IMR-90 (cell line): ENCODE data around the gene CHN2. TPM values are rescaled to one million over a fixed set of nuclear protein-coding genes. Genes with fewer than 3 reads are reported as not detected.

Experiments used
- ATAC-seq: fragments of 200-7000 bp; cut with Tn5 transposase; 2 replicates; pipeline ENCODE4 v1.9.1; 2020; ENCODE audit warnings: low read depth, mild to moderate bottlenecking, moderate library complexity
- BruUV-seq: library from RNA; stranded (reverse); fragments of 400-500 nt; replicated peaks from 2 replicates; lab custom pipeline; 2021; lab: Mats Ljungman, UMichigan
- CTCF ChIA-PET: fragments of 300-600 bp; formaldehyde crosslinking; extraction: SDS; loops from one replicate; lab custom pipeline; 2021; ENCODE audit warnings: antibody characterized with exemption; lab: Yijun Ruan, JAX
- POLR2A ChIA-PET: fragments of 300-600 bp; sonication (Branson Sonifier 250); formaldehyde crosslinking; loops from one replicate; lab custom pipeline; 2022; ENCODE audit warnings: antibody characterized with exemption; ENCODE audit not compliant: unreplicated experiment; lab: Charles Lee
- DNase-seq: peaks from one replicate; pipeline ENCODE4 v3.0.0; 2013
- H2AFZ ChIP-seq: replicated peaks from 2 replicates; pipeline ENCODE3; 2013; ENCODE audit warnings: low read length, mild to moderate bottlenecking; ENCODE audit not compliant: poor library complexity
- H2AK5ac ChIP-seq: 2 replicates; pipeline ENCODE4 v1.6.1; 2013; ENCODE audit warnings: low read depth, low read length, inconsistent platforms
- H2AK9ac ChIP-seq: replicated peaks from 2 replicates; pipeline ENCODE3; 2013; ENCODE audit warnings: mild to moderate bottlenecking, low read depth, low read length, moderate library complexity; ENCODE audit not compliant: poor library complexity
- H2BK120ac ChIP-seq: 2 replicates; pipeline ENCODE4 v1.6.1; 2013; ENCODE audit warnings: low read depth, low read length, inconsistent platforms
- H2BK15ac ChIP-seq: 3 replicates; pipeline ENCODE4 v1.6.1; 2013; ENCODE audit warnings: low read depth, low read length, inconsistent platforms
- H2BK20ac ChIP-seq: 2 replicates; pipeline ENCODE4 v1.6.1; 2013; ENCODE audit warnings: low read depth, mild to moderate bottlenecking, inconsistent platforms, low read length, moderate library complexity
- H2BK5ac ChIP-seq: 2 replicates; pipeline ENCODE4 v1.6.1; 2013; ENCODE audit warnings: mild to moderate bottlenecking, low read depth, low read length, inconsistent platforms; ENCODE audit not compliant: poor library complexity, severe bottlenecking
- H3K14ac ChIP-seq: replicated peaks from 2 replicates; pipeline ENCODE4 v1.6.1; 2013; ENCODE audit warnings: low read depth, low read length, inconsistent platforms
- H3K18ac ChIP-seq: 2 replicates; pipeline ENCODE4 v1.6.1; 2013; ENCODE audit warnings: low read depth, low read length, control low read depth
- H3K23ac ChIP-seq: 2 replicates; pipeline ENCODE4 v1.6.1; 2013; ENCODE audit warnings: low read depth, low read length, inconsistent platforms
- H3K27ac ChIP-seq: 2 replicates; pipeline ENCODE4 v1.5.1; 2013; ENCODE audit warnings: mild to moderate bottlenecking, control low read depth, low read length; ENCODE audit not compliant: insufficient read depth
- H3K27me3 ChIP-seq: 2 replicates; pipeline ENCODE4 v1.6.1; 2013; ENCODE audit warnings: low read length; ENCODE audit not compliant: control insufficient read depth, insufficient read depth
- H3K36me3 ChIP-seq: 2 replicates; pipeline ENCODE4 v1.6.1; 2013; ENCODE audit warnings: low read length, mixed read lengths; ENCODE audit not compliant: control insufficient read depth, insufficient read depth
- H3K4ac ChIP-seq: 2 replicates; pipeline ENCODE4 v1.6.1; 2013; ENCODE audit warnings: low read depth, low read length, inconsistent platforms
- H3K4me1 ChIP-seq: 2 replicates; pipeline ENCODE4 v1.6.1; 2013; ENCODE audit warnings: low read length, mixed read lengths; ENCODE audit not compliant: control insufficient read depth, insufficient read depth
- H3K4me2 ChIP-seq: 2 replicates; pipeline ENCODE4 v1.6.1; 2013; ENCODE audit warnings: low read depth, mild to moderate bottlenecking, control low read depth, low read length, moderate library complexity
- H3K4me3 ChIP-seq: 2 replicates; pipeline ENCODE4 v1.5.1; 2013; ENCODE audit warnings: low read depth, mild to moderate bottlenecking, control low read depth, low read length, moderate library complexity; ENCODE audit not compliant: insufficient read depth
- H3K56ac ChIP-seq: 2 replicates; pipeline ENCODE4 v1.6.1; 2013; ENCODE audit warnings: low read length, inconsistent platforms; ENCODE audit not compliant: insufficient read depth; ENCODE audit errors: extremely low read depth
- H3K79me1 ChIP-seq, 2 experiments: 2 replicates each; pipeline ENCODE4 v1.6.1; 2013; ENCODE audit warnings: low read length in 2 of 2, inconsistent platforms in 1 of 2, low read depth in 1 of 2
- H3K9ac ChIP-seq: 2 replicates; pipeline ENCODE4 v1.6.1; 2013; ENCODE audit warnings: low read depth, low read length, control low read depth
- H3K9me1 ChIP-seq: 2 replicates; pipeline ENCODE4 v1.6.1; 2013; ENCODE audit warnings: low read length, inconsistent platforms; ENCODE audit not compliant: insufficient read depth
- H3K9me3 ChIP-seq: 2 replicates; pipeline ENCODE4 v1.6.1; 2013; ENCODE audit warnings: low read length; ENCODE audit not compliant: control insufficient read depth, insufficient read depth
- H4K20me1 ChIP-seq: 2 replicates; pipeline ENCODE4 v1.6.1; 2013; ENCODE audit warnings: low read length, inconsistent platforms; ENCODE audit not compliant: insufficient read depth
- H4K5ac ChIP-seq: 2 replicates; pipeline ENCODE4 v1.6.1; 2013; ENCODE audit warnings: mild to moderate bottlenecking, low read depth, low read length, control low read depth
- H4K8ac ChIP-seq, 2 experiments: 2 replicates each; pipeline ENCODE4 v1.6.1; 2013; ENCODE audit warnings: low read depth in 2 of 2, low read length in 2 of 2, control low read depth in 1 of 2, inconsistent platforms in 1 of 2
- H4K91ac ChIP-seq: 2 replicates; pipeline ENCODE4 v1.6.1; 2013; ENCODE audit warnings: low read depth, low read length, inconsistent platforms; ENCODE audit not compliant: insufficient read depth
- CHD1 ChIP-seq: IDR thresholded peaks from 2 replicates; pipeline ENCODE4 v1.6.1; 2012; ENCODE audit warnings: low read depth, low read length, improper control_type of control experiment
- FOS ChIP-seq: fragments of 150-350 bp; IDR thresholded peaks from 2 replicates; pipeline ENCODE4 v1.6.1; 2016; ENCODE audit warnings: low read depth, low read length
- POLR2A ChIP-seq: IDR thresholded peaks from 2 replicates; pipeline ENCODE4 v1.6.1; 2012; ENCODE audit warnings: mild to moderate bottlenecking, low read depth, low read length
- RAD21 ChIP-seq: IDR thresholded peaks from 2 replicates; pipeline ENCODE4 v1.6.1; 2012; ENCODE audit warnings: low read length, improper control_type of control experiment
- RCOR1 ChIP-seq: IDR thresholded peaks from 2 replicates; pipeline ENCODE4 v1.6.1; 2012; ENCODE audit warnings: mild to moderate bottlenecking, low read length, improper control_type of control experiment; ENCODE audit not compliant: insufficient replicate concordance
- RFX5 ChIP-seq: IDR thresholded peaks from 2 replicates; pipeline ENCODE4 v1.8.0; 2012; ENCODE audit warnings: low read depth, mild to moderate bottlenecking, low read length, moderate library complexity
- SMC3 ChIP-seq: fragments of 150-350 bp; IDR thresholded peaks from 2 replicates; pipeline ENCODE4 v1.6.1; 2016; ENCODE audit warnings: low read depth, mild to moderate bottlenecking, antibody characterized with exemption, low read length, moderate library complexity
- WGBS, 2 experiments: methylation state at CpG; one replicate each; pipeline versions ENCODE4 v1.1.5 to v1.1.7; 2013; ENCODE audit warnings: missing lambda C conversion rate in 2 of 2; ENCODE audit not compliant: insufficient read length in 1 of 2; ENCODE audit errors: extremely low coverage in 2 of 2; 5-methylcytosine and 5-hydroxymethylcytosine counted together
- dilution Hi-C: fragments of 300-500 bp; cut with HindIII; formaldehyde crosslinking; loops from one replicate; pipeline ENCODE4 v1.14.3; 2018; ENCODE audit warnings: low sequenced_read_pairs; ENCODE audit not compliant: unreplicated experiment
- in situ Hi-C: fragments of 300-500 bp; cut with MboI; formaldehyde crosslinking; loops from 3 replicates; pipeline ENCODE4 v1.14.3; 2019; ENCODE audit warnings: low sequenced_read_pairs, inconsistent platforms, mixed read lengths
- intact Hi-C: fragments of 100-400 bp; cut with micrococcal nuclease; formaldehyde crosslinking; loops from 2 replicates; pipeline ENCODE4 v1.10.0; 2022
- polyA plus RNA-seq, 3 experiments: library from polyadenylated mRNA; depleted of rRNA; stranded (reverse); fragments of >200 nt; gene quantifications; 2 replicates each; pipeline ENCODE4 v1.2.3, GENCODE V29; 2012; ENCODE audit warnings: low replicate concordance in 1 of 3
- total RNA-seq: library from RNA; depleted of rRNA; stranded (reverse); fragments of >200 nt; gene quantifications from 2 replicates; pipeline ENCODE4 v1.2.3, GENCODE V29; 2012
- TF ChIP-seq, protein P1 (sequence below): fragments of 150-350 bp; IDR thresholded peaks from 2 replicates; pipeline ENCODE4 v1.6.1; 2017; ENCODE audit warnings: mild to moderate bottlenecking, antibody characterized with exemption, low read length, low read depth
- TF ChIP-seq, protein P2 (sequence below): fragments of 150-350 bp; IDR thresholded peaks from 2 replicates; pipeline ENCODE4 v1.6.1; 2016; ENCODE audit warnings: low read depth, mild to moderate bottlenecking, low read length, moderate library complexity, borderline replicate concordance

CHN2 gene
- total and polyA plus RNA-seq, 2 of the 4 experiments (the other 2 are of a cell fraction), result not detected

DNA sequence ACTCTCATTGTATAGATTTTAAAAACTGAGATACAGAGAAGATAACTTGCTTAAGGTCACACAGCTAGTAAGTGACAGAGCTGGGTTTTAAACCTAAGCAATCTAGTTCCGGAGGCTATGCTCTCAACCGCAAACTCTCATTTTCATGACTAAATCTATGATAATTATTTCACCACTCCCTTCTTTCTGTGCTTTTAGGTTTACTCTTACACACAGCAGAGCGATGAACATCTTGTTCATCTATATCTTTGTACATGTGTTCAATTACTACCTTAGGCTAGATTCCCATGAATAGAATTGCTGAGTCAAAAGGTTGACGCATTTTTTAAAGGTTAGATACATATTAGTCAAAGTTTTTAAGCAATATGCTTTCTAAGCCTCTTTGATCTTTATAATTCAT lies 154.8 kb downstream of the CHN2 start:
- Histone ChIP-seq H3K56ac (no peak overlapping the region), H4K5ac (no peak overlapping the region), H3K27ac (no peak overlapping the region), H3K27me3 (no peaks in the 10 kb centered on the region), H3K9me1 (no peaks in the 10 kb centered on the region), H2AK5ac (no peak overlapping the region), H3K9me3 (no peaks in the 10 kb centered on the region), H3K4ac (no peak overlapping the region), H3K18ac (no peak overlapping the region), H2AK9ac (no peak overlapping the region), H2BK120ac (no peak overlapping the region), H2BK5ac (no peak overlapping the region), H3K4me2 (no peak overlapping the region), H4K20me1 (no peaks in the 10 kb centered on the region), H4K8ac (no peak overlapping the region), H3K4me1 (no peaks in the 10 kb centered on the region), H2BK15ac (no peak overlapping the region), H3K4me3 (no peak overlapping the region), H2BK20ac (no peak overlapping the region), H3K79me1 (no peaks in the 10 kb centered on the region), H3K36me3 (no peaks in the 10 kb centered on the region), H2AFZ (no peak overlapping the region), H3K23ac (no peak overlapping the region), H3K9ac (no peak overlapping the region), H4K91ac (no peak overlapping the region), H3K14ac (no peak overlapping the region)
- intact Hi-C loops (no loop called here), dilution Hi-C loops (no loop called here), in situ Hi-C loops (no loop called here)
- ChIA-PET POLR2A (no interaction called here), CTCF (no interaction called here)
- ATAC-seq, result no peak
- no peak for TF ChIP-seq RFX5
- no peak for TF ChIP-seq POLR2A
- no peak for TF ChIP-seq RAD21
- TF ChIP-seq, protein P1, sequence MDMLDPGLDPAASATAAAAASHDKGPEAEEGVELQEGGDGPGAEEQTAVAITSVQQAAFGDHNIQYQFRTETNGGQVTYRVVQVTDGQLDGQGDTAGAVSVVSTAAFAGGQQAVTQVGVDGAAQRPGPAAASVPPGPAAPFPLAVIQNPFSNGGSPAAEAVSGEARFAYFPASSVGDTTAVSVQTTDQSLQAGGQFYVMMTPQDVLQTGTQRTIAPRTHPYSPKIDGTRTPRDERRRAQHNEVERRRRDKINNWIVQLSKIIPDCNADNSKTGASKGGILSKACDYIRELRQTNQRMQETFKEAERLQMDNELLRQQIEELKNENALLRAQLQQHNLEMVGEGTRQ, result no peak
- no peak for TF ChIP-seq RCOR1
- no peak for TF ChIP-seq SMC3
- no peak for TF ChIP-seq FOS
- TF ChIP-seq, protein P2, sequence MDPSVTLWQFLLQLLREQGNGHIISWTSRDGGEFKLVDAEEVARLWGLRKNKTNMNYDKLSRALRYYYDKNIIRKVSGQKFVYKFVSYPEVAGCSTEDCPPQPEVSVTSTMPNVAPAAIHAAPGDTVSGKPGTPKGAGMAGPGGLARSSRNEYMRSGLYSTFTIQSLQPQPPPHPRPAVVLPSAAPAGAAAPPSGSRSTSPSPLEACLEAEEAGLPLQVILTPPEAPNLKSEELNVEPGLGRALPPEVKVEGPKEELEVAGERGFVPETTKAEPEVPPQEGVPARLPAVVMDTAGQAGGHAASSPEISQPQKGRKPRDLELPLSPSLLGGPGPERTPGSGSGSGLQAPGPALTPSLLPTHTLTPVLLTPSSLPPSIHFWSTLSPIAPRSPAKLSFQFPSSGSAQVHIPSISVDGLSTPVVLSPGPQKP, result no peak
- no peak for TF ChIP-seq CHD1
- no TSS peak for BruUV-seq
- DNase-seq, result no peak
- WGBS, 2 experiments, result no CpG with 5 or more reads among the region's 4 CpGs
